ENCODE results near the gene DCLK3.

Gene DCLK3

DNA sequence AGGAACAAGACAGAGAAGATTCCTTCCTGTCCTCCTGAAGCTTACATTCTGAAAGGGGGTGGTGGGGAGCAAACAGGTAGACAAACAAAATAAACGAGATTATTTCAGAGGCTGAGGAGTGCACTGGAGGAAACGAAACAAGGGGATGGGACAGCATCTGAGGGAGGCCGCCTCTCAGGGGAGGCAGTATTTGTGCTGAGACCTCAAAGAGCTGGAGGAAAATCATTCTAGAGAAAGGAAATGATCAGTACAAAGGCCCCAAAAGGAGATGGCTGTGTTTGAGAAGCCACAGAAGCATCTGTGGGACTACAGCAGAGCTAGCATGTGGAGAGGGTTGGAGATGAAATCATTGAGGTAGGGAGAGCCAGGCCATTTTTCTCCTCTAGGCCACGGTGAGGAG is 55.1 kb downstream of the DCLK3 start:
- DNase-seq (ENCODE audit: low read depth) = no peak

DNA sequence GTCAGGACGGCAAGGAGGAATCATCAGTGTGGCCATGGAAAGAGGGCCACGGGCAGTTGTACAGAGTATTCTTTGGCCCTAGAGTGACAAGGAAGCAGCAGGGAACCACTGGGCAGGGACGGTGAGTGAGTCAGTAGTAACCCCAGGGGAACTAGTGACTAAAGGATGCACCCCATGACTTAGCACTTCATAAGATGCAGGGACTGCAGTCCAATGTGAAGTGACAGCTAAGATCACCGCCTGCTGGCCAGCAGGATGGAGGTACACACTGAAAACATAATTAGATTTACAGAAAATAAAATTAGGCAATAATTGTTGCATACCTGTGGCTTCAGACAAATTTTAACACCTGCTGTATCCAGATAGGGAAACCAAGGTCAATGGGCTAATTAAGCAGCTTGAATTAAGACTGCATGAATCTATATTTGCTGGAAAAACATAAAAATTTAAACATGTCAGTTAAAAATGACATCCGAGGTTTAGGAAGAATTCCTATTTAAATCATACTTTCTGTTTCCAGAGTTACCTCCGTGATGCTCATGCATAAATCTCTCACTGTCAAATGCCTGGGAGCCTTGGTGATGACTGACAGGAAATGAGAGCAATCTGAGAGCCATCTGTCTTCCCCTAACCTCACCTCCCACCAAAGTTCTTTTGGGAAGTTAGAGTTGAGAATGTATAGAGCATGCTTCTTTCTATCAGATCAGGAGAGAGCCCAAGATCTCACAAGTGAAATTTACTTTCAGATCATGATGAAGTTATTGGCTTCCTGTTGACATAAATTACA is 56.5 kb downstream of the DCLK3 start:
- DNase-seq (ENCODE audit: low read depth) = no peak

DNA sequence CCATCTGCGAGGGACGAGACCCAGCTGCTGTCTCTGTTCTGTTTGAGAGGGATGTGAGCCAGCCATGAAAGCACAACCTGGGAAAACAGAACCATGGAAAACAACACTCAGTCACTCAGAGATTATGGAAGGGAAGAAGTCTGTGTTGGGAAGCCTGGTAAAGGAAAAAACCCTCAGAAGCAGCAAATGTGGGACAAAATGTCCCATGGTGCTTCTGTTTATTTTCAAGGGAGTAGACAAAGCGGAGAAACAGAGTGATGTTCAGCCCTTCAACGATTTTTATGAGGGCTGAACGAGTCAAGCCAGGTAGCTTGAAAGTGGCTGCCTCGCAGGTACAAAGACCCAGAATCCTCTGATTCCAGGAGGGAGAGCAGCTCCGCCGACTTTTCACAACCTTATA is 59.3 kb downstream of the DCLK3 start:
- DNase-seq (ENCODE audit: low read depth) = no peak

DNA sequence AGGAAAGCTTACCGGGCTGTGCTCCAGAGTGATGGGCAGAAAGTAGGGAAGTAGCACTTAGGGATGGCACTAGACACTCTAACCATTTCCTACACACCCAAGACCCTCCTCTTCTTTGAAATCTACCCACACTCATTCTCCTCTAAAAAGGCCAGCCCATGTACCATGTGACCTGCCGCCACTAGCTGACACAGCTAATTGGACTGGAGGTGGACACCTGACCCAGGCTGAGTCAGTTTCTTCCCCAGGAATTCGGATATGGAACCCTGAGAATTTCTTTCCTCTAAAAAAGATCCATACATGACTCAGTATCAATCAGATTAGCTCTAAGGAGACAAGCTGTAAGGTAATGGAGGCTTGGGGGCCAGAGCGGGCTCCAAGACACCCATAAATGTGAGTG is 60.1 kb downstream of the DCLK3 start:
- DNase-seq (ENCODE audit: low read depth) = no peak

DNA sequence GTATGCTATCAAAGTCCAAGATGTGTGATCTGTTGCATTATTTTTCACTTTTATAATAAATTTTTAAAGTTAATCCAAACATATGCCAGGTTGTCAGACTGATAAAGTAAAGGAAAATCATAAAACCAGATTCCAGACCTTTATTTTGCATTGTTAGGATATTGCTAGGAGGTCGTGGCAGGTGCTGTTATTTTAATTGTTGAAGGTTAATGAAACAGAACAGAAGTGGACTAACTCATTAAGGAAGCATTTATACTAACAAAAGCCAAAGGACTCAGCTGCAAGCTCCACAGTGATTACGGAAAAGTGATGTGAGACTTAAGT is 63.1 kb downstream of the DCLK3 start:
- DNase-seq (ENCODE audit: low read depth) = no peak

DNA sequence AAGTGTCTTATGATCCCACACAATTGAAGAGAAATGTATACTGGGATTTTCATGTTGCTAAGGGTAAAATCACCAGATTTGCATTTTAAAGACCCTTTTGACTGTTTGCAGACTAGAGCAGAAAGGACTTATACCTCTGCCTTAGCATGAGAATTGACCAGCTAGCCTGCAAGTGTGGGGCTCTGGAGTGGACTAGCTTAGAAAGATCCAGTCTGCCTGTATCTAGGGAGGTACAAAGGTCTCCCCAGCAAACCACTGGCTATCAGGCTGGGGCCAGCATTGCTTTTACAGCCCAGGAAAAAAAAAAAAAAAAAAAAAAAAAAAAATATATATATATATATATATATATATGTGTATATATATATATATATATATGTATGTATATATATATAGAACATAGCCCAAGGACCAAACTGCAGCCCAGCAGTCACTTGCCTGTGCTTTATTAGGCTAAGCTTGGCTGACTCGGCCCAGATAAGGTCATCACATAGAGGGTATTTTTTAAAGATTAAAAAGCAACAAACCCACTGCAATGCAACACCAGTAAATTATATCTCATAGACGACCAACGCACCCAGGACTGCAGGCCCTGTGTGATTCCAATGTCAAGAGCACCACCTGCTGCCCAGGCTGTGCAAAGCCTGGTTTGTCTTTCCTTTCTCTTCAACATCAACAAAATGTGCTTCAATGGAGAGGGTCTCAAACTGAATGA is 63.7 kb downstream of the DCLK3 start:
- DNase-seq (ENCODE audit: low read depth) = no peak

DNA sequence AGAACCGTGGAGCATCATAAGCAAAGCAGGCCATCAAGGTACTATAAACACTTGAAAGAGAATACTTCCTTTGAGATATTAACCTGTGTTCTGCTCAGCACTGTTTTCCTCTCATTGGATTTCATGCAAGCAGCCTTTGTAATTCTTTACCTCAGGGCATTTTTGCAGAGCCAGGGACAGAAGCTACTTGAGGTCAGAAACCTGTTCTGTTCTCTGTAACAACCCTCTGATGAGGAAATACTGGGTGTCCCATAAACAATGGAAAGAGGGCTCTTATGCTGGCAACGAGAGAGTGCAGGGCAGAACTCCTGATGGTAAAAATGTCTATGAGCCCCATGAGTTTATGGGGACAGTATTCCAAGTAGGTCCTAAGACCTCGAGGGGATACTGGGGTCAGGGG is 66.0 kb downstream of the DCLK3 start:
- no peak for DNase-seq (ENCODE audit: low read depth)

DNA sequence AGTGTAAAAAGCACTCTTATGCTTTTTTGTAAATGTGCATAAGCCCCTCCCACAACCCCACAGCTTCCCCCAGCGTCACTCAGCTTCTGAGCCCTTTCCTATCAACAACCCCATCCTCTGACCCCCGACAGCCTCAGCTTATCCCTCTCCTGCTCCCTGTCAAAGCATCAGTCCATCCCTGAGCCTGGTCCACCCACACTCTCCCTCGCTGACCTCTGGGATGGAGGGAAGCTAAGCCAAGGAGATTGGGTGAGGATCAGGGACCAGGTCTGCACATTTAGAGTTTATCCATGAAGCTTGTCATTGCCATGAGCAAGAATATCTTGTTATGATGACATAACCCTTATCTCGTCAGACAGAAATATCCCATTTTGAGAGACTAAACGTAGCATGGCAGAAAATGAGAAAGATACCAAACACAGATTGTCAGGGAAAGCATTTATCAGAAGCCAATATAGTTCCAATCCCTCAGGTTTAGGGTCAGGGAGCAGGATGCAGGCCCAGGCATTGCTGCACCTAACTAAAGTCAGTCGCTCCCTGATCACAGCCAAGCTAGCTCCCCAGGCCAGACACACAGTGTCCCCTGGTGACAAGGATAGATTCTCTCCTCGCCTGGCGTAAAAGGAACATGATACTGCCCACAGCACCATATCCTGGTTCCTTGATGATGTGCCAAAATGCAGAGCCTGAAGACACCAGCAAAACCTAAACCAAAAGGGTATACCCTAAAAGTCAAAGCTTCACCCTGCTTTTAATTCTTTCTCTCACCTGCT is 66.9 kb downstream of the DCLK3 start:
- DNase-seq (ENCODE audit: low read depth) = no peak

DNA sequence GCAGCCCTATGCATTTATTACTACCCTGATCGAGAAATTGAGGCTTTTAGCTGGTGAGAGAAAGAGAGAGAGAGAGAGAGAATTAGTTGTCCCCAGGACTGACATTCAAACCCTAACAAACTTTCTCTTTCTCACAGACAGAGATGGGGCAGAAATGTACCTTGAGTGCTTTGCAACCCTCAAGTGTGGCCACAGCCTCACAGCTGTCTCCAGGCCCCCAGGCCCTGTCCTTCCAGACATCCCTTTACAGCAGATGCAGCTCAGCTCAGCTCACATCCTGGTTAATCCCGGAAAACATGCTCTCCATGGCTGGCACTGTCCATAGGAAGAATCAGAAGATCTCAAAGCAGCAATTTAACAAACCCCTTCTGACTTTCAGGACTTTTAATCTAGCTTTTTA is 67.6 kb downstream of the DCLK3 start:
- no peak for DNase-seq (ENCODE audit: low read depth)

DNA sequence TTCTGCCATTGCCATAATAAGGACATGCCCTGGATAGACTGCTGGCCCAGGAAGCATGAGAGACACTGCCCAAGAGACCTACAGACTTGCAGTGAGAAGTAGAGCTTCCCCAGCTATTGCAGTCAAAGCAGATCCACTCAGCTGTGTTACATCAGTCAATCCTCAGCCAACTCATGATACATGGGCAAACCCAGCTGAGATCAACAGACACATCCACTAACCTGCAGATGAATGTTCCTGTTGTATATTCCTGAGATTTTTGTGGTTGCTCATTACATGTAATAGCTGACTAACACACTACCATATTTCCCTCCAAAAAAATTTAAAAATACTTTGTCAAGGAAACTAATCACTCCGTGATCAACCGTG is 68.6 kb downstream of the DCLK3 start:
- DNase-seq (ENCODE audit: low read depth) = no peak

DNA sequence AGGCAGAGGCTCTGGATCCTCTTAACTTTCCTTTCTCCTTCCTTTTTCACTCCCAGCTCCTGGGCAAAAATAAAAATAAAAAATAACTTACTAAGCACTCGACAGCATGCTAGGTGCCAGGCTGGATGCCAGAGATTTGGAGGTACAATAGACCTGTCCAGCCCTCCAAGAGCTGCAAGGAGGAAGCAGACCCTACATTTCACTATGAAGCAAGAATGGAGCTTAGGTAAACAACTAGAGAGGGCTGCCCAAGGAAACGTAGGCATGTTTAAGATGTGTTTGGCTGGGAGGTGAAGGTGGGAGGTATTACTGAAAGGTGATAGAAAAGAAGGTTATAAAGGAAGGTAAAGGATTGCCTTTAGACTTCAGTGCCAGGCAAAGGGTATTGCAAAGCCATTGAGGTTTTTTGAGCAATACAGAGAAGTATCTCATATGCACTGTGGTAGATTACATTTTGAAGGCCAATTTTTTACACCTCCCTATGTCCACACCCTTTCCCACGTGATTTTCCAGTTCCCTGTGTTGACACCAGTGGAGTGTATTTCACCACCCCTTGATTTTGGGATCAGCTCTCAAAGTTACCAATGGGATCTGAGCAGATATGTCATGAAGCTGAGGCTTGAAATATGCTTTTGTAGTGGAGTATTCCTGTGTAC is 69.1 kb downstream of the DCLK3 start:
- DNase-seq (ENCODE audit: low read depth) = no peak

DNA sequence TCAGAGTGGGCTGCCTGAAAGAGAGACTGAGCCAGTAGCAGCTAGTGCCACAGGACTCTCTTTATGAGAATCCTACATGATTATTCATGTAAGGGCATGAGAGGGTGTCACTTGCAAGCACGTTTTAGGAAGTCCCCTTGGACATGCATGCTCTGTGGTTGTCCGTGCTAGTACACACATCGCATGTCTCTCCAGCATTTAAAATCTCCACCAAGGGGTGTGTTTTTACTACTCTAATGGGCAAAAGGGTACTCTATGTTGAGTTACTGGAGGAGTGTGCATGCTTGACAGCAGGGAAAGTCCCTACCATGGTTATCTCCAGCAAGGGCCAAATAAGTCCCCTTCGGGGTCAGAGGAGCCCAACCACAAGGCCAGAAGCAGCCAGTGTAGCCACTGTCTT is 70.7 kb downstream of the DCLK3 start:
- DNase-seq (ENCODE audit: low read depth) = no peak

DNA sequence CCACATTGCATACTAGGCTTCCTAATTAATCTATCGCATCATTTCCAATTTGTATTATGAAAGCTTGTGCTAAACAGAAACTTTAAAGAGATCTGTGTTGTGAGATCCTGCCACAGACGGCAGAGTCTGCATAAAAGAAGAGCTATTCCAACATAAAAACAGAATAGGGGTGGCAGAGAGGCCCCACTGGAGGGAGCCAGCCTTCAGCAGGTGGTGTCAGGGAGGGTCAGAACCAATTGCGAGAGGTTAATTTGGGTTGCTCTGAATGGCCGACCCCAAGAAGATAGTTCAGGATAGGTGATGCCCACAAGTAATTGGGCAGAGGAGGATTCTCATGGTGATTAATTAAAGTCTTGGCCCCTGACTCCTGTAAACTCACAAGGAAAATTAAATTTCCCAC is 74.8 kb downstream of the DCLK3 start:
- DNase-seq (ENCODE audit: low read depth) = no peak

DNA sequence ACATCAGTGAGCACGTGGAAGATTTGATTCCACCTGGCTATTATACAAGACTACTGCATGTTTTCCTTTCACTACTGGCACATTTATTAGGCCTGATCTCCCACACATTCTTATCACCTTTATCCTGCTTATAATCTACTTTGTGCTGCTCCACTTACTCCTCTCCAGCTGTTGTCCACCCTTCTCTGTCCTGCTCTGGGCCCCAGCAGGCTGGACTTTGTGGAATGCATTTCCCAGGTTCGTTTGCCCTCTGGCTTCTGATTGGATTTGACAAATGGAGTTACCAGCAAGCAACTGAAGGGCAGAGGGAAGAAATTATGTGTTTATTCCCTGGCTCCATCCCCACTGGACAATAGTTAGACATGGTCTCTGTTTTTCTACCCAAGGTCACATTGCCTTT is 75.5 kb downstream of the DCLK3 start:
- no peak for DNase-seq (ENCODE audit: low read depth)

DNA sequence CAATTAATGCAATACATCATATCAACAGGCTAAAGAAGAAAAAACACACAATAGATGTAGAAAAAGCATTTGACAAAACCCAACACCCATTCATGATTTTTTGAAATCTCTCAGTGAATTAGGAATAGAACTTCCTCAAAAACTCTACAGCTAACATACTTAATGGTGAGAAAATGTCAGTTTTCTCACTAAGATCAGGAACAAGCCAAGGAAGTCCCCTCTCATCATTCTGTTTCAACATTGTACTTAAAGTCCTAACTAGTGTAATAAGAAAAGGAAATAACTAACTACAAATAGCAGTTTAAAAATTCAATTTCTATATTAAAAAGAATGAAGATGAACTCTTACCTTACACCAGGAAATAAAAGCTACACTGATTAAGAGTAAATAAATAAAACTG is 77.8 kb downstream of the DCLK3 start:
- no peak for DNase-seq (ENCODE audit: low read depth)

DNA sequence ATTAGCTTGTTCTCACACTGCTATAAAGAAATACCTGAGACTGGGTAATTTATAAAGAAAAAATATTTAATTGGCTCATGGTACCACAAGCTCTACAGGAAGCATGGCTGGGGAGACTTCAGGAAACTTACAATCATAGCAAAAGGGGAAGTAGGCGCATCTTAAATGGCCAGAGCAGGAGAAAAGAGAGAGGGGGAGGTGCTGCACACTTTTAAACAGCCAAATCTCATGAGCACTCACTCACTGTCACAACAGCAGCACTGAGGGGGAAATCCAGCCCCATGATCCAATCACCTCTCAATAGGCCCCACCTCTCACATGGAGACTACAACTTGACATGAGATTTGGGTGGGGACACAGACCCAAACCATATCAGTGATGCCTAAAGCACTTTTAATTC is 82.5 kb downstream of the DCLK3 start:
- no peak for DNase-seq (ENCODE audit: low read depth)

DNA sequence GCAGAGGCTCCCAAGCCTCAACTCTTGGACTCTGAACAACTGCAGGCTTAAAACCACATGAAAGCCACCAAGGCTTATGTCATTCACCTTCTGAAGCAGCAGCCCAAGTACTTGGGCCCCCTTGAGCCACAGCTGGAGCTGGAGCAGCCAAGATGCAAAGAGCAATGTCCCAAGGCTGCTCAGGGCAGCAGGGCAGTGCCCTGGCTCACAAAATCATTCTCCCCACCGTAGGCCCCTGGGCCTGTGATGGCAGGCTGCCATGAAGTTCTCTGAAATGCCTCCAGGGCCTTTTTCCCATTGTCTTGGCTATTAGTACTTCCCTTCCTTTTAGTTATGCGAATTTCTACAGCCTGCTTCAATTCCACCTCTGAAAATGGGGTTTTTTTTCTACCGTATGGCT is 83.4 kb downstream of the DCLK3 start:
- DNase-seq (ENCODE audit: low read depth) = no peak

DNA sequence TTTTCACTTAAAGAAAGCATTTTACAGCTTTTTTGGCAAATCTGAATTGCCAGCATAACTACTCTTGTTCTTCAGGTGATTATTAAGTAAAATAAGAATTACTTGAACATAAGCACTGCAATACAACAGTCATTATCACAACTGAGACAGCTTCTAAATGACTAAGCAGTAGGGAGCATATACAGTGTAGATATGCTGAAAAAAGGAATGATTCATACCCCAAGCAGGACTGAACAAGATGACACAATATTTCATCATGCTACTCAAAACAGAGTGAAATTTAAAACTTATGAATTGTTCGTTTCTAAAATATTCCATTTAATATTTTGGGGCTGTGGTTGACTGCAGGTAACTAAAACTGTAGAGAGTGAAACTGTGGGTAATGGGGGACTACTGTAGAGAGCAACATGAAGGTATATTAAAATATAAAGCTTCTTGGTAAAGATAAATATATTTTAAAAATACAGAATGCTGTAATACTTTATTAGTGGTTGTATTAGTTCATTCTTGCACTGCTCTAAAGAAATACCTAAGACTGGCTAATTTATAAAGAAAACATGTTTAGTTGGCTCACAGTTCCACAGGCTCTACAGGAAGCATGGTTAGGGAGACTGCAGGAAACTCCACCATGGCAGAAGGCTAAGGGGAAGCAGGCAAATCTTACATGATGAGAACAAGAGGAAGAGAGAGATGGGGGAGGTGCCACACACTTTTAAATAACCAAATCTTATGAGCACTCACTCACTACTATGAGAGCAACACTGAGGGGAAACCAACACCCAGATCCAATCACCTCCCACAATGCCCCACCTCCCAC is 84.8 kb downstream of the DCLK3 start:
- no peak for DNase-seq (ENCODE audit: low read depth)

DNA sequence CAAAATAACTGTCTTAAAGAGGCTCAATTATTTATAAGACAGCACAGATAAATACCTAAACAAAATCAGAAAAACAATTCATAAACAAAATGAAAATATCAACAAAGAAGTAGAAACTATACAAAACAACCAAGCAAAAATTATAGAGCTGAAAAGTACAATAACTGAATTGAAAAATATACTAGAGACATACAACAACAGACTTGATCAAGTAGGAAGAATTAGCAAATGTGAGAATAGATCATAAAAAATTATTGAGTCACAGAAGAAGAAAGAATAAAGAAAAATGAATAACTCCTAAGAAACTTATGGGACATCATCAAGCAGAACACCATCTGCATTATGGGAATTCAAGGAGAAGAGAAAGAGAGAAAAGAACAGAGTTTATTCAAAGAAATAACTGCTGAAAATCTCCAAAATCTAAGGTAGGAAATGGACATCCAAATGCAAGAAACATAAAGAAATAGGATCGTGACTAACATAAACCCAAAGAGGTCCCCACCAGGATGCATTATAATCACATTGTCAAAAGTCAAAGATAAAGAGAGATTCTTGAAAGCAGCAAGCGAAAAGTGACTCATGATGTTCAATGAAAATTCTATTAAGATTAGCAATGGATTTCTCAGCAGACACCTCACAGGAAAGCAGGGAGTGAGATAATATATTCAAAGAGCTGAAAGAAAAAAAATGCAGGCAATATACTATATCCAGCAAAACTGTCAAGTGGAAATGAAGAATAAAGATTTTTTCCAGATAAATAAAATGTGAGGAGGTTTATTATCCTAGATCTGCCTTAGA is 85.9 kb downstream of the DCLK3 start:
- DNase-seq (ENCODE audit: low read depth) = no peak

DNA sequence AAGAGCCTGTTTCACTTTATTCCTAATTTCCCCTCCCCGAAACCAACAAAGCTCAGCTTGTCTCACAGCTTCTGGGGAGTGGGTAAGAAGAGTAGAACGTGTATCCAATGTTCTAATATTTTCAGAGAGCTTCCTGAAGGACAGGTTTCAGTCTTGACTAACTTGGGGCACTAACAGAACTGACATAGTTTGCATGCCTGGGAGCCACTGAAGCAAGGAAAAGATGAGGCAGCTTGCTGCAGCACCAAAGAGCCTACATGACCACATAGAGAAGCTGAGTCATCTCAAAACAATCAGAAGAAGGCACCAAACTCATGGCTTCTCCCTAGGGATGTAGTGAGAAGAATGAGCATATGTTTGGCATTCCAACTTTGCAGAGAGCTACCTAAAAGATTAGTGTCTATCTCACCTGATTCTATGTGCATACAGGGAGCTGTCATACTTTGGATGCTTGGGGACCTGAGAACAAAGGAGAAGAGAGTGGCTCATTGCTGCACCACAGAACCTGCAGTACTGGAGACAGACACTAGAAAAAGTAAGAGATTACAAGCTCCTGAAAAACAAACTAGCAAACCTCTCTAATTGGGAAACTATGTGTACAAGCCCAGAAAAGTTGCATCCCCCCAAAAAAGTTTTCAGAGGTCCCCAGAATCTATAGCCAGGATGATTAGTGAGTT is 86.9 kb downstream of the DCLK3 start:
- DNase-seq (ENCODE audit: low read depth) = no peak

DNA sequence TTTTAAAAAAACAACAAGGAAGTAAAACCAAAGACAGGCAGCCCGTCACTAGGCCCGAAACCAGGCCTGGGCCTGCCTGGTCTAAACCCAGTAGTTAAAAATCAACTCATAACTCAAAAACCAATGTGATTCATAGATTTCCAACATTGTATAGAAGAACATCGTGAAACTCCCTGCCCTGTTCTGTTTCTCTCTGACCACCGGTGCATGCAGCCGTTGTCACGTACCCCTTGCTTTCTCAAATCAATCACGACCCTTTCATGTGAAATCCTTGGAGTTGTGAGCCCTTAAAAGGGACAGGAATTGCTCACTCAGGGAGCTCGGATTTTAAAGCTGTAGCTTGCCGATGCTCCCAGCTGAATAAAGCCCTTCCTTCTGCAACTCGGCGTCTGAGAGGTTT is 89.5 kb downstream of the DCLK3 start:
- no peak for DNase-seq (ENCODE audit: low read depth)
